SK-N-SH treated with all-trans-retinoic acid at 6 μM for 48 hours (cell line): ENCODE data around the gene PTPRN2.

Experiments used
- ATAC-seq: fragments of 200-7000 bp; cut with Tn5 transposase; 3 replicates; pipeline ENCODE4 v1.9.1; 2020; ENCODE audit warnings: mild to moderate bottlenecking, moderate library complexity
- ARNTL ChIP-seq: fragments of 450-650 bp; formaldehyde crosslinking; IDR thresholded peaks from 2 replicates; pipeline ENCODE4 v1.5.0; 2020; ENCODE audit warnings: low read depth, mild to moderate bottlenecking, moderate library complexity, borderline replicate concordance
- BACH2 ChIP-seq: fragments of 250-450 bp; sonication (Bioruptor Pico); IDR thresholded peaks from 2 replicates; pipeline ENCODE4 v1.9.0; 2021; ENCODE audit warnings: mild to moderate bottlenecking, borderline replicate concordance
- CREB5 ChIP-seq: fragments of 250-450 bp; sonication (Bioruptor Pico); IDR thresholded peaks from 2 replicates; pipeline ENCODE4 v1.5.1; 2020; ENCODE audit warnings: low read depth, mild to moderate bottlenecking, moderate library complexity
- CSDC2 ChIP-seq: fragments of 250-450 bp; sonication (Bioruptor Pico); IDR thresholded peaks from 2 replicates; pipeline ENCODE4 v1.5.0; 2020; ENCODE audit warnings: mild to moderate bottlenecking, moderate library complexity
- CSRNP3 ChIP-seq: fragments of 250-450 bp; sonication (Bioruptor Pico); IDR thresholded peaks from 2 replicates; pipeline ENCODE4 v1.5.1; 2021; ENCODE audit warnings: mild to moderate bottlenecking, moderate library complexity
- GLIS3 ChIP-seq: fragments of 250-450 bp; sonication (Bioruptor Pico); IDR thresholded peaks from 2 replicates; pipeline ENCODE4 v1.5.0; 2020; ENCODE audit warnings: mild to moderate bottlenecking, moderate library complexity
- ISL1 ChIP-seq: fragments of 250-450 bp; sonication (Bioruptor Pico); IDR thresholded peaks from 2 replicates; pipeline ENCODE4 v2.1.2; 2022; ENCODE audit warnings: mild to moderate bottlenecking, moderate library complexity
- OSR1 ChIP-seq: fragments of 250-450 bp; sonication (Bioruptor Pico); IDR thresholded peaks from 2 replicates; pipeline ENCODE4 v1.8.0; 2022; ENCODE audit warnings: moderate library complexity, mild to moderate bottlenecking, inconsistent platforms
- PPARA ChIP-seq: fragments of 250-450 bp; sonication (Bioruptor Pico); IDR thresholded peaks from 2 replicates; pipeline ENCODE4 v1.5.0; 2020; ENCODE audit warnings: mild to moderate bottlenecking, borderline replicate concordance
- RARB ChIP-seq: fragments of 250-450 bp; sonication (Bioruptor Pico); IDR thresholded peaks from 2 replicates; pipeline ENCODE4 v1.8.0; 2021; ENCODE audit warnings: mild to moderate bottlenecking, moderate library complexity
- SNAI2 ChIP-seq: fragments of 250-450 bp; sonication (Bioruptor Pico); IDR thresholded peaks from 2 replicates; pipeline ENCODE4 v1.5.0; 2020; ENCODE audit warnings: mild to moderate bottlenecking, moderate library complexity
- TCF4 ChIP-seq: fragments of 250-450 bp; sonication (Bioruptor Pico); IDR thresholded peaks from 2 replicates; pipeline ENCODE4 v1.8.0; 2021; ENCODE audit warnings: mild to moderate bottlenecking, moderate library complexity, borderline replicate concordance
- TOX ChIP-seq: fragments of 250-450 bp; sonication (Bioruptor Pico); IDR thresholded peaks from 2 replicates; pipeline ENCODE4 v1.8.0; 2021; ENCODE audit warnings: mild to moderate bottlenecking, moderate library complexity, borderline replicate concordance
- ZC3H10 ChIP-seq: fragments of 250-450 bp; sonication (Bioruptor Pico); IDR thresholded peaks from 2 replicates; pipeline ENCODE4 v1.5.1; 2021; ENCODE audit warnings: mild to moderate bottlenecking, moderate library complexity
- ZFP3 ChIP-seq: fragments of 250-450 bp; sonication (Bioruptor Pico); IDR thresholded peaks from 2 replicates; pipeline ENCODE4 v1.5.0; 2020; ENCODE audit warnings: mild to moderate bottlenecking, moderate library complexity
- ZFP30 ChIP-seq: fragments of 450-650 bp; formaldehyde crosslinking; IDR thresholded peaks from 2 replicates; pipeline ENCODE4 v1.5.0; 2022; ENCODE audit warnings: mild to moderate bottlenecking, moderate library complexity
- ZNF565 ChIP-seq: fragments of 450-650 bp; formaldehyde crosslinking; conservative IDR thresholded peaks from 2 replicates; pipeline ENCODE4 v1.5.0; 2020; ENCODE audit warnings: low read depth, mild to moderate bottlenecking, moderate library complexity
- TF ChIP-seq, protein P1 (sequence below): fragments of 250-450 bp; sonication (Bioruptor Pico); IDR thresholded peaks from 2 replicates; pipeline ENCODE4 v1.8.0; 2021; ENCODE audit warnings: low read depth, mild to moderate bottlenecking, moderate library complexity, borderline replicate concordance
- TF ChIP-seq, protein P2 (sequence below): fragments of 250-450 bp; sonication (Bioruptor Pico); IDR thresholded peaks from 2 replicates; pipeline ENCODE4 v1.5.0; 2020; ENCODE audit warnings: mild to moderate bottlenecking, moderate library complexity
- TF ChIP-seq, protein P3 (sequence below): fragments of 250-450 bp; sonication (Bioruptor Pico); IDR thresholded peaks from 2 replicates; pipeline ENCODE4 v1.8.0; 2020; ENCODE audit warnings: mild to moderate bottlenecking, moderate library complexity, borderline replicate concordance

PTPRN2 gene

GRCh38 chr7:158408318-158408920 is 179.2 kb downstream of the PTPRN2 start:
- TF ChIP-seq GLIS3 (CRISPR knock-in tag) (no peak), ZFP30 (CRISPR knock-in tag) (no peak)
- TF ChIP-seq, protein P1, sequence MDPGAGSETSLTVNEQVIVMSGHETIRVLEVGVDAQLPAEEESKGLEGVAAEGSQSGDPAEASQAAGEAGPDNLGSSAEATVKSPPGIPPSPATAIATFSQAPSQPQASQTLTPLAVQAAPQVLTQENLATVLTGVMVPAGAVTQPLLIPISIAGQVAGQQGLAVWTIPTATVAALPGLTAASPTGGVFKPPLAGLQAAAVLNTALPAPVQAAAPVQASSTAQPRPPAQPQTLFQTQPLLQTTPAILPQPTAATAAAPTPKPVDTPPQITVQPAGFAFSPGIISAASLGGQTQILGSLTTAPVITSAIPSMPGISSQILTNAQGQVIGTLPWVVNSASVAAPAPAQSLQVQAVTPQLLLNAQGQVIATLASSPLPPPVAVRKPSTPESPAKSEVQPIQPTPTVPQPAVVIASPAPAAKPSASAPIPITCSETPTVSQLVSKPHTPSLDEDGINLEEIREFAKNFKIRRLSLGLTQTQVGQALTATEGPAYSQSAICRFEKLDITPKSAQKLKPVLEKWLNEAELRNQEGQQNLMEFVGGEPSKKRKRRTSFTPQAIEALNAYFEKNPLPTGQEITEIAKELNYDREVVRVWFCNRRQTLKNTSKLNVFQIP (CRISPR knock-in tag), result no peak
- TF ChIP-seq, all 23 proteins: peak for 0
- ATAC-seq, result no peak

- TF ChIP-seq BACH2 (CRISPR knock-in tag) (no peak), ZFP30 (CRISPR knock-in tag) (no peak), CREB5 (CRISPR knock-in tag) (no peak), ARNTL (no peak), GLIS3 (CRISPR knock-in tag) (no peak), SNAI2 (no peak), RARB (CRISPR knock-in tag) (no peak), ISL1 (CRISPR knock-in tag) (no peak), ZFP3 (no peak), ZC3H10 (no peak), TOX (no peak), TCF4 (no peak), OSR1 (CRISPR knock-in tag) (no peak), ZNF565 (no peak), PPARA (no peak)
- TF ChIP-seq, protein P2, sequence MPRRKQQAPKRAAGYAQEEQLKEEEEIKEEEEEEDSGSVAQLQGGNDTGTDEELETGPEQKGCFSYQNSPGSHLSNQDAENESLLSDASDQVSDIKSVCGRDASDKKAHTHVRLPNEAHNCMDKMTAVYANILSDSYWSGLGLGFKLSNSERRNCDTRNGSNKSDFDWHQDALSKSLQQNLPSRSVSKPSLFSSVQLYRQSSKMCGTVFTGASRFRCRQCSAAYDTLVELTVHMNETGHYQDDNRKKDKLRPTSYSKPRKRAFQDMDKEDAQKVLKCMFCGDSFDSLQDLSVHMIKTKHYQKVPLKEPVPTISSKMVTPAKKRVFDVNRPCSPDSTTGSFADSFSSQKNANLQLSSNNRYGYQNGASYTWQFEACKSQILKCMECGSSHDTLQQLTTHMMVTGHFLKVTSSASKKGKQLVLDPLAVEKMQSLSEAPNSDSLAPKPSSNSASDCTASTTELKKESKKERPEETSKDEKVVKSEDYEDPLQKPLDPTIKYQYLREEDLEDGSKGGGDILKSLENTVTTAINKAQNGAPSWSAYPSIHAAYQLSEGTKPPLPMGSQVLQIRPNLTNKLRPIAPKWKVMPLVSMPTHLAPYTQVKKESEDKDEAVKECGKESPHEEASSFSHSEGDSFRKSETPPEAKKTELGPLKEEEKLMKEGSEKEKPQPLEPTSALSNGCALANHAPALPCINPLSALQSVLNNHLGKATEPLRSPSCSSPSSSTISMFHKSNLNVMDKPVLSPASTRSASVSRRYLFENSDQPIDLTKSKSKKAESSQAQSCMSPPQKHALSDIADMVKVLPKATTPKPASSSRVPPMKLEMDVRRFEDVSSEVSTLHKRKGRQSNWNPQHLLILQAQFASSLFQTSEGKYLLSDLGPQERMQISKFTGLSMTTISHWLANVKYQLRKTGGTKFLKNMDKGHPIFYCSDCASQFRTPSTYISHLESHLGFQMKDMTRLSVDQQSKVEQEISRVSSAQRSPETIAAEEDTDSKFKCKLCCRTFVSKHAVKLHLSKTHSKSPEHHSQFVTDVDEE (CRISPR knock-in tag), result no peak
- TF ChIP-seq, protein P1 (CRISPR knock-in tag), result no peak
- TF ChIP-seq, protein P3, sequence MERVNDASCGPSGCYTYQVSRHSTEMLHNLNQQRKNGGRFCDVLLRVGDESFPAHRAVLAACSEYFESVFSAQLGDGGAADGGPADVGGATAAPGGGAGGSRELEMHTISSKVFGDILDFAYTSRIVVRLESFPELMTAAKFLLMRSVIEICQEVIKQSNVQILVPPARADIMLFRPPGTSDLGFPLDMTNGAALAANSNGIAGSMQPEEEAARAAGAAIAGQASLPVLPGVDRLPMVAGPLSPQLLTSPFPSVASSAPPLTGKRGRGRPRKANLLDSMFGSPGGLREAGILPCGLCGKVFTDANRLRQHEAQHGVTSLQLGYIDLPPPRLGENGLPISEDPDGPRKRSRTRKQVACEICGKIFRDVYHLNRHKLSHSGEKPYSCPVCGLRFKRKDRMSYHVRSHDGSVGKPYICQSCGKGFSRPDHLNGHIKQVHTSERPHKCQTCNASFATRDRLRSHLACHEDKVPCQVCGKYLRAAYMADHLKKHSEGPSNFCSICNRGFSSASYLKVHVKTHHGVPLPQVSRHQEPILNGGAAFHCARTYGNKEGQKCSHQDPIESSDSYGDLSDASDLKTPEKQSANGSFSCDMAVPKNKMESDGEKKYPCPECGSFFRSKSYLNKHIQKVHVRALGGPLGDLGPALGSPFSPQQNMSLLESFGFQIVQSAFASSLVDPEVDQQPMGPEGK, result no peak
- no peak for ATAC-seq
Measured at GRCh38 chr7:158407581-158408317, 179.9 kb downstream of the PTPRN2 start.

DNA sequence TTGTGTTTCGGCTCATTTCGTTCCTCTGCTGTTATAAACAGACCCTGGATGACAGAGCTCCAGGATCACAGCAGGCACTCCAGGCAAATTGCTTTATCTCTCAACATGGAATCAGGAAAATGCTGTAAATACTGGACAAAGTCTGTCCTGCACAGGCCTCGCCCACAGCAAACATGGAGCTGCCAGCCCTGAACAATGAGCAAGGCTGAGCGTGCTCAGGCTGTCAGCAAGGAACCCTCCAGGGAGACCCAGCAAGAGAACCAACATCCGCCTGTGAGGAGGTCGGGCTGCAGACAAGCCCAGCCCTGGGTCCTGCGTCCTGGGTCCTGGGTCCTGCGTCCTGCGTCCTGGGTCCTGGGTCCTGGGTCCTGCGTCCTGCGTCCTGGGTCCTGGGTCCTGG is 180.8 kb downstream of the PTPRN2 start:
- no peak for TF ChIP-seq RARB (CRISPR knock-in tag)
- no peak for TF ChIP-seq ZFP3
- TF ChIP-seq SNAI2, result no peak
- TF ChIP-seq CSRNP3, result no peak
- TF ChIP-seq CSDC2, result no peak
- no peak for TF ChIP-seq ARNTL
- TF ChIP-seq BACH2 (CRISPR knock-in tag), result no peak
- TF ChIP-seq ZNF565, result no peak
- no peak for ATAC-seq
